Lung (tissue), 12 donors: ENCODE data around the gene PRTFDC1. TPM values are rescaled to one million over a fixed set of nuclear protein-coding genes. Genes with fewer than 3 reads are reported as not detected.

Source experiments
- ATAC-seq: fragments of 200-7000 bp; cut with Tn5 transposase; one replicate; pipeline ENCODE4 v1.9.1; 2020; ENCODE audit warnings: moderate number of reproducible peaks; ENCODE audit not compliant: insufficient read depth, low FRiP score
- DNase-seq, 3 donors: peaks; one replicate each; pipeline ENCODE4 v3.0.0-alpha.2; 2013 to 2017
- H3K27ac ChIP-seq, 2 donors: one replicate each; pipeline ENCODE4 v1.5.1; 2013; ENCODE audit warnings: mild to moderate bottlenecking in 2 of 2, moderate library complexity in 2 of 2, control low read depth in 1 of 2, inconsistent platforms in 1 of 2, low read depth in 1 of 2, low read length in 1 of 2
- H3K27me3 ChIP-seq, 3 donors: one replicate each; pipeline ENCODE4 v1.5.1; 2013; ENCODE audit warnings: low read length in 2 of 3; ENCODE audit not compliant: control insufficient read depth in 3 of 3, insufficient read depth in 3 of 3
- H3K36me3 ChIP-seq, 4 donors: one replicate each; pipeline ENCODE4 v1.5.1; 2013; ENCODE audit warnings: low read length in 4 of 4, mild to moderate bottlenecking in 1 of 4, moderate library complexity in 1 of 4; ENCODE audit not compliant: control insufficient read depth in 4 of 4, insufficient read depth in 4 of 4
- H3K4me1 ChIP-seq, 5 donors: one replicate each; pipeline ENCODE4 v1.5.1; 2013; ENCODE audit warnings: low read length in 5 of 5, mild to moderate bottlenecking in 2 of 5, moderate library complexity in 1 of 5; ENCODE audit not compliant: control insufficient read depth in 5 of 5, insufficient read depth in 5 of 5
- H3K4me3 ChIP-seq: one replicate; pipeline ENCODE4 v1.5.1; 2013; ENCODE audit warnings: mild to moderate bottlenecking, control low read depth, moderate library complexity
- H3K9ac ChIP-seq, 2 donors: one replicate each; pipeline ENCODE4 v1.5.1; 2013; ENCODE audit warnings: low read length in 2 of 2, control low read depth in 1 of 2; ENCODE audit not compliant: insufficient read depth in 1 of 2
- H3K9me3 ChIP-seq, 4 donors: one replicate each; pipeline ENCODE4 v1.5.1; 2013; ENCODE audit warnings: low read length in 3 of 4, mild to moderate bottlenecking in 1 of 4, moderate library complexity in 1 of 4; ENCODE audit not compliant: control insufficient read depth in 4 of 4, insufficient read depth in 3 of 4
- CTCF ChIP-seq: IDR thresholded peaks from 2 replicates; pipeline ENCODE4 v1.5.1; 2012; ENCODE audit warnings: mild to moderate bottlenecking; ENCODE audit errors: control extremely low read depth, extremely low read depth
- WGBS, 2 donors: extraction: QIAGEN DNeasy Blood & Tissue Kit; methylation state at CpG; one replicate each; pipeline ENCODE4 v1.1.7; 2013; 5-methylcytosine and 5-hydroxymethylcytosine counted together
- polyA plus RNA-seq, 2 donors: library from polyadenylated mRNA; stranded (reverse); fragments of 200-250 nt; gene quantifications; one replicate each; pipeline ENCODE4 v1.2.1, GENCODE V29; 2013
- total RNA-seq, 2 donors: library from RNA; depleted of rRNA in 1 of 2; stranded (reverse); fragments of >200 nt in 1 of 2; gene quantifications; one replicate each; pipeline ENCODE4 v1.2.1, GENCODE V29; 2014 to 2021
- donor health status: control.
- donor health status: control.
- donor health status: Bipolar disorder and iron deficiency.
- donor health status: healthy.
- donor health status: DM: yes; HTN: yes; CAD: no.

PRTFDC1 gene
- total and polyA plus RNA-seq, 4 donors, result 1.6 to 12.5 (median 3.1) TPM

GRCh38 chr10:24834869-24835268 is 117.5 kb downstream of the PRTFDC1 start:
- no peak overlapping the region for H3K9ac ChIP-seq
- H3K36me3 ChIP-seq, result no peaks in the 10 kb centered on the region
- ATAC-seq (no peak), DNase-seq (no peak)
- 89 to 95% methylated on average over 2 of the region's 2 CpGs for WGBS, 2 donors
- no peak for TF ChIP-seq CTCF
- no peaks in the 10 kb centered on the region for H3K9me3 ChIP-seq
- no peaks in the 10 kb centered on the region for H3K4me1 ChIP-seq
- H3K4me3 ChIP-seq, result no peak overlapping the region
- no peaks in the 10 kb centered on the region for H3K27me3 ChIP-seq
- no peak overlapping the region for H3K27ac ChIP-seq

GRCh38 chr10:24826009-24826408 is 126.4 kb downstream of the PRTFDC1 start:
- 37 to 61% methylated on average over 4 of the region's 4 CpGs for WGBS, 2 donors
- H3K9ac ChIP-seq, result no peak overlapping the region
- peaks cover 0 to 3% (median 0%) of the 10 kb centered on the region in 5 donors for H3K4me1 ChIP-seq
- no peak for ATAC-seq
- peak in 2 of 3 donors; percentile 24 to 49 for DNase-seq
- TF ChIP-seq CTCF, result no peak
- H3K4me3 ChIP-seq, result no peak overlapping the region
- H3K9me3 ChIP-seq, result no peaks in the 10 kb centered on the region
- H3K36me3 ChIP-seq, result no peaks in the 10 kb centered on the region
- H3K27me3 ChIP-seq, result no peaks in the 10 kb centered on the region
- no peak overlapping the region for H3K27ac ChIP-seq

GRCh38 chr10:24825551-24825950 is 126.9 kb downstream of the PRTFDC1 start:
- TF ChIP-seq CTCF, result no peak
- Histone ChIP-seq H3K9me3 (no peaks in the 10 kb centered on the region), H3K9ac (no peak overlapping the region), H3K4me3 (no peak overlapping the region), H3K27ac (no peak overlapping the region), H3K27me3 (no peaks in the 10 kb centered on the region), H3K4me1 (peaks cover 0 to 3% (median 0%) of the 10 kb centered on the region in 5 donors), H3K36me3 (no peaks in the 10 kb centered on the region)
- no peak for ATAC-seq
- WGBS, 2 donors, result 9 to 12% methylated on average over 1 of the region's 1 CpG
- no peak for DNase-seq

- no peak for TF ChIP-seq CTCF
- H3K27ac ChIP-seq, result no peak overlapping the region
- no peak overlapping the region for H3K9ac ChIP-seq
- no peaks in the 10 kb centered on the region for H3K9me3 ChIP-seq
- no peaks in the 10 kb centered on the region for H3K36me3 ChIP-seq
- WGBS, 2 donors, result 65 to 66% methylated on average over 2 of the region's 2 CpGs
- no peak overlapping the region for H3K4me3 ChIP-seq
- ATAC-seq, result no peak
- peak in 1 of 3 donors; percentile 9 for DNase-seq
- peaks cover 0 to 3% (median 0%) of the 10 kb centered on the region in 5 donors for H3K4me1 ChIP-seq
- H3K27me3 ChIP-seq, result no peaks in the 10 kb centered on the region
Measured at GRCh38 chr10:24824536-24824935, 127.9 kb downstream of the PRTFDC1 start.
